ENCODE results near the gene MYO5B.

GRCh38 chr18:50142441-50143120, 52.4 kb downstream of the MYO5B start:
- TF ChIP-seq CTCF (IDR thresholded peaks at IDR 0.05) (no peak), POLR2A (IDR thresholded peaks at IDR 0.05) (no peak)

All from thyroid gland (tissue), 4 donors.